IPS-20b (cell line): ENCODE data around the gene RPH3AL.

Experiments used
- H3K27ac ChIP-seq: one replicate; pipeline ENCODE4 v1.5.1; 2013; ENCODE audit warnings: low read length
- H3K27me3 ChIP-seq: 2 replicates; pipeline ENCODE4 v1.6.1; 2013; ENCODE audit warnings: mild to moderate bottlenecking, low read length, inconsistent platforms; ENCODE audit not compliant: insufficient read depth
- H3K36me3 ChIP-seq: 2 replicates; pipeline ENCODE4 v1.6.1; 2013; ENCODE audit warnings: low read depth, mild to moderate bottlenecking, inconsistent platforms, low read length, moderate library complexity; ENCODE audit not compliant: insufficient read depth
- H3K4me1 ChIP-seq: 2 replicates; pipeline ENCODE4 v1.6.1; 2013; ENCODE audit warnings: mild to moderate bottlenecking, control low read depth, inconsistent platforms, low read length, moderate library complexity; ENCODE audit not compliant: insufficient read depth
- H3K4me3 ChIP-seq: 2 replicates; pipeline ENCODE4 v1.5.1; 2013; ENCODE audit warnings: mild to moderate bottlenecking, low read length, inconsistent platforms
- H3K9ac ChIP-seq: 2 replicates; pipeline ENCODE4 v1.6.1; 2013; ENCODE audit warnings: low read depth, mild to moderate bottlenecking, inconsistent platforms, low read length, moderate library complexity
- H3K9me3 ChIP-seq: 2 replicates; pipeline ENCODE4 v1.6.1; 2013; ENCODE audit warnings: mild to moderate bottlenecking, low read depth, low read length, inconsistent platforms; ENCODE audit not compliant: insufficient read depth

Gene RPH3AL

GRCh38 chr17:360092-360750 lies 7.6 kb upstream of the RPH3AL start:
- no peak overlapping the region for H3K9ac ChIP-seq
- H3K9me3 ChIP-seq = no peaks in the 10 kb centered on the region; the same call in 1 of the 2 replicates
- no peaks in the 10 kb centered on the region for H3K27me3 ChIP-seq
- H3K4me3 ChIP-seq = no peak overlapping the region
- no peaks in the 10 kb centered on the region for H3K4me1 ChIP-seq
- H3K36me3 ChIP-seq = no peaks in the 10 kb centered on the region
- no peak overlapping the region for H3K27ac ChIP-seq

GRCh38 chr17:358491-359151 lies 6.0 kb upstream of the RPH3AL start:
- H3K9ac ChIP-seq = no peak overlapping the region

GRCh38 chr17:357644-358043 lies 5.0 kb upstream of the RPH3AL start:
- Histone ChIP-seq H3K4me1 (no peaks in the 10 kb centered on the region; the same call in 1 of the 2 replicates), H3K27ac (no peak overlapping the region), H3K9ac (no peak overlapping the region), H3K36me3 (no peaks in the 10 kb centered on the region), H3K4me3 (no peak overlapping the region), H3K27me3 (no peaks in the 10 kb centered on the region), H3K9me3 (no peaks in the 10 kb centered on the region; the same call in 1 of the 2 replicates)

More at GRCh38 chr17:358491-359151, 6.0 kb upstream of the RPH3AL start:
- Histone ChIP-seq H3K27ac (no peak overlapping the region), H3K4me3 (no peak overlapping the region), H3K27me3 (no peaks in the 10 kb centered on the region), H3K4me1 (no peaks in the 10 kb centered on the region), H3K36me3 (no peaks in the 10 kb centered on the region), H3K9me3 (no peaks in the 10 kb centered on the region; the same call in 1 of the 2 replicates)

DNA sequence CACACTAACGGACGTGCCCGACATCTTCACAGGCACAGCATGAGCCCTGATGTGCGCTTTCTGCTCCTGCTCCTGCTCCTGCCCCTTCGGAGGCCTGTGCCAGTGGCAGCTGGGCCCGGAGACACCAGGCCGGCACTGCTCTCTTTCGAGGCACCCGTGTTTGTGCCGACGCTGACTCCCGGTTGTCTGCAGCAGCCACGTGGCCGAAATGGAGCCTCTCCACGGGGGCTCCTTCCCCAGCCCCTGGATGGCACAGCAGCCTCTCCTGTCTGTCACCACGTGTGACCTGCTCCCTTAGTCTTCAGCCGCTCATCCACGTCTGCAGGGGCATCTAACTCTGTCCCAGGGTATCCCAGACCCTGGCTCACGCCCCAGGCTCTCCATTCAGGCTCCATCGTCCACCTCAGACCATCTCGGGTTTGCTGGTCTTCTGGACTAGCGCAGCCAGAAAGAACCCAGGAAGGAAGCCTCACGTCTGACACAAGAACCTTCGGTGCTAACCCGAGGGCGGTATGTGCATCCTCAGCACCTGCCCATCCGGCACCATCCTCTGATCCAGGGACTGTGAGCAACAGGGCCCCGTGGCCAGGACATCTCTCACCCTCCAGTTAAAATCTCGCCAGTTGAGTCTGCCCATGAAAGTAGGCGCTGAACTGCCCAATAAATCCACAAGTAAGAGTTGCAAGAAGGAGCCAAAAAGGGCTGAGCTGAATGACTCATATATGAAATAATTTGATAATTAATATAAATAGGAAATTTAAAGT lies 4.2 kb upstream of the RPH3AL start:
- H3K4me1 ChIP-seq = no peaks in the 10 kb centered on the region; the same call in 1 of the 2 replicates
- H3K36me3 ChIP-seq = no peaks in the 10 kb centered on the region
- no peaks in the 10 kb centered on the region; the same call in 1 of the 2 replicates for H3K9me3 ChIP-seq
- no peak overlapping the region for H3K27ac ChIP-seq
- H3K4me3 ChIP-seq = no peak overlapping the region
- no peak overlapping the region for H3K9ac ChIP-seq
- no peaks in the 10 kb centered on the region; the same call in 1 of the 2 replicates for H3K27me3 ChIP-seq

DNA sequence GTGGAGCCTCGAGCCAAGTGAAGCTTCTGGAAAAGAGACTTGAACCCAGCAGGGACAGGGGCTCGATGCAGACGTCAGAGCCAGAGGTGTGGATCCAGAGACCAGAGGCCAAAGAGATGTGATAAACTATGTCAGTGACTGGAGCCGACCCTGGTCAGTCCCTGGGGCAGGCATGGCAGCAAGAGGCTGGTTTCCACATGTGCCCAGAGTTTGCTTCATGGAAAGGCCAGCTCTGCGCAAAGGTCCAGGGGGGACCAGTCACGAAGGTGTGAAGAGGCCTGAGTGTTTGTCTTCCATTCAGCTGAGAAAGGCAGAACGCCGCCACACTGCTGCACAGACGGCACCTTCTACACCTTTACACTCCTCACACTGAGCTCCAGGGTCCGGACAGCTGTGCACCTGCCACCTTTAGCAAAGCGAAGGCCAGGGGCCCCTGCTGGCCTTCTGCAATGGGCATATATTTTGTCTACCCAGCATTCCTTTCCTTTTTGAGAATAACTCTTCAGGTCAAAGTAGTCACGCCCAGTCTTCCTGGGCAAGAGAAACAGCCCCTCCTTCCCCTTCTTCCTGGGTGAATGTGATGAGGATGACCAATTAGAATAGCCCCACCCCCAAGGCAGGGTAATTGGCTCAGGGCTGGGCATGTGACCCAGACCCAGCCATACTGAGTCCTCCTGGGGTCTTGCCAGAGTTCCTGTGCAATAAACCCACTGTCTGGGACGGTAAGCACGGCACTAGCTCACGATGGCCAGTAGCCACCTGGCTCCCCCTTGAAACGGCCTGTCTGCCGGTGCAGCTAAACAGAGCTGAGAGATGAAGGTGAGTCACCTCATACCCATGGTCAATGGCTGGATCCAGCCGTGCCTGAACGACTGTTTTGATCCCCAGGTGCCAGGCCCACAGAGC lies 2.3 kb upstream of the RPH3AL start:
- Histone ChIP-seq H3K9ac (no peak overlapping the region), H3K27ac (no peak overlapping the region), H3K36me3 (no peaks in the 10 kb centered on the region), H3K9me3 (no peaks in the 10 kb centered on the region; the same call in 1 of the 2 replicates), H3K4me1 (no peaks in the 10 kb centered on the region; the same call in 1 of the 2 replicates), H3K4me3 (no peak overlapping the region), H3K27me3 (no peaks in the 10 kb centered on the region; the same call in 1 of the 2 replicates)

DNA sequence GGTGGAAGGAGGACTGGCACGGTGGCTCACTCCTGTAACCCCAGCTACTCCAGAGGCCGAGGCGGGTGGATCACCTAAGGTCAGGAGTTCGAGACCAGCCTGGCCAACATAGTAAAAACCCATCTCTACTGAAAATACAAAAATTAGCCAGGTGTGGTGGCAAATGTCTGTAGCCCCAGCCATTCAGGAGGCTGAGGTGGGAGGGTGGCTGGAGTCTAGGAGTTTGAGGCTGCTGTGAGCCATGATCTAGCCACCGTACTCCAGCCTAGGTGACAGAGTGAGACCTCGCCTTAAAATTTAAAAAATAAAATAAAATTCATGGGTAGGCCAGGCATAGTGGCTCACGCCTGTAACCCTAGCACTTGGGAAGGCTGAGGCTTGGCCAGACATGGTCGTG lies 1.2 kb upstream of the RPH3AL start:
- no peak overlapping the region for H3K27ac ChIP-seq
- no peaks in the 10 kb centered on the region; the same call in 1 of the 2 replicates for H3K9me3 ChIP-seq
- H3K9ac ChIP-seq = no peak overlapping the region
- no peaks in the 10 kb centered on the region; the same call in 1 of the 2 replicates for H3K27me3 ChIP-seq
- no peak overlapping the region for H3K4me3 ChIP-seq
- H3K36me3 ChIP-seq = no peaks in the 10 kb centered on the region
- no peaks in the 10 kb centered on the region; the same call in 1 of the 2 replicates for H3K4me1 ChIP-seq

GRCh38 chr17:353213-353837 lies 718 bp upstream of the RPH3AL start:
- Histone ChIP-seq H3K27me3 (no peaks in the 10 kb centered on the region; the same call in 1 of the 2 replicates), H3K4me1 (no peaks in the 10 kb centered on the region; the same call in 1 of the 2 replicates), H3K9ac (no peak overlapping the region), H3K27ac (no peak overlapping the region), H3K4me3 (no peak overlapping the region), H3K9me3 (no peaks in the 10 kb centered on the region; the same call in 1 of the 2 replicates), H3K36me3 (no peaks in the 10 kb centered on the region)

GRCh38 chr17:351875-352420 lies 659 bp downstream of the RPH3AL start:
- H3K9ac ChIP-seq = no peak overlapping the region
- no peak overlapping the region for H3K27ac ChIP-seq
- H3K36me3 ChIP-seq = no peaks in the 10 kb centered on the region
- no peaks in the 10 kb centered on the region; the same call in 1 of the 2 replicates for H3K27me3 ChIP-seq
- no peaks in the 10 kb centered on the region; the same call in 1 of the 2 replicates for H3K9me3 ChIP-seq
- no peak overlapping the region for H3K4me3 ChIP-seq
- no peaks in the 10 kb centered on the region; the same call in 1 of the 2 replicates for H3K4me1 ChIP-seq

- Histone ChIP-seq H3K4me1 (no peaks in the 10 kb centered on the region; the same call in 1 of the 2 replicates), H3K36me3 (no peaks in the 10 kb centered on the region), H3K9ac (no peak overlapping the region), H3K27me3 (no peaks in the 10 kb centered on the region; the same call in 1 of the 2 replicates), H3K4me3 (no peak overlapping the region), H3K9me3 (no peaks in the 10 kb centered on the region; the same call in 1 of the 2 replicates), H3K27ac (no peak overlapping the region)
Observed at GRCh38 chr17:351449-351738, 1.2 kb downstream of the RPH3AL start.

GRCh38 chr17:350706-351448 lies 1.7 kb downstream of the RPH3AL start:
- no peaks in the 10 kb centered on the region; the same call in 1 of the 2 replicates for H3K27me3 ChIP-seq
- no peak overlapping the region for H3K9ac ChIP-seq
- no peaks in the 10 kb centered on the region; the same call in 1 of the 2 replicates for H3K4me1 ChIP-seq
- H3K27ac ChIP-seq = no peak overlapping the region
- H3K36me3 ChIP-seq = no peaks in the 10 kb centered on the region
- H3K4me3 ChIP-seq = no peak overlapping the region
- no peaks in the 10 kb centered on the region; the same call in 1 of the 2 replicates for H3K9me3 ChIP-seq
